GM12875 (cell line): ENCODE results near the gene MVB12B.
A peak's percentile ranks its signal among the peaks of the same experiment; 100 is the strongest.

Source experiments
- H3K4me3 ChIP-seq: one replicate; pipeline ENCODE4 v1.5.1; 2011; ENCODE audit warnings: low read depth, low read length, control low read depth
- CTCF ChIP-seq: IDR thresholded peaks from 2 replicates; pipeline ENCODE4 v1.5.1; 2011; ENCODE audit warnings: low read depth, mild to moderate bottlenecking, control low read depth, inconsistent platforms, low read length, moderate library complexity, borderline replicate concordance; ENCODE audit not compliant: insufficient read depth

Gene MVB12B

DNA sequence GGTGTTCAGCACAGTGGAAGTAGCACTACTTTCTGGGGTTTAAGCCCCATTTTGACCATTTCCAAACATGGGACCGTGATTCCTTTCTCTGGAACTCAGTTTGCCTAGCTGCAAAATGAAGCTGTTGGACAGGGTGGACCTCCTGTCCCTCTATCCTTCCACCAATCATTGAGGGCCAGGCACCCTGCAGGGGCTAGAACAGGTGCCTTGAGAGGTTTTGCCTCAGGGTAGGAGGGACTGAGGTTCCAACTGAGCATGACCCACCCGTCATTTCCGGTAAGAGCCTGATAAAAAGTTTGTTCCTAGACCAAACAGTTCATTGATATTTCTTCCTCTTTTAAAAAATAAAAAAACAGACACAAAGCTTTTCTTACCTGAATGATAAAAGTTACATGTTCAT, 116.5 kb downstream of the MVB12B start:
- TF ChIP-seq CTCF = no peak
- no peak overlapping the region for H3K4me3 ChIP-seq

DNA sequence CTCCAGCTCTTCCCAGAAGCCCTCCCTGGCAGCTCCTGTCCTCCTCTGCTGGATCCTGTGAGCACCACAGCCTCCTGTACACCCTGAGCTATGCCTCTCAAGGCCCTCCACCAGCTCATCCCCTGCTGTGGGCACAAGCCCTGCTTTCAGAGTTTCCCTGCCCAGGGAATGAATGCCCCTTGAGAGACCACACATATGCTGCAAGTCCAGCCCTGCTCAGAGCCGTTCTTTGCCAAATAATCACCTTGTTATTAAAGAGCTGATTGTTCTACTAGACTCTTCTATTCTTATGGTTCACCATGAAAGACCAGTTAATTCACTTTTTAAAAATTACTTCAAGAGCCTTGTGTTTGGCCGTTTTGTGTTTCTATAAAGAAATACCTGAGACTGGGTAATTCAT, 121.5 kb downstream of the MVB12B start:
- no peak overlapping the region for H3K4me3 ChIP-seq
- TF ChIP-seq CTCF = no peak

GRCh38 chr9:126448865-126449577, 122.4 kb downstream of the MVB12B start:
- 0 out of 2 replicates have a peak, but pooled peaks have one; percentile 5 for TF ChIP-seq CTCF
- H3K4me3 ChIP-seq = no peak overlapping the region

GRCh38 chr9:126449725-126450667, 123.4 kb downstream of the MVB12B start:
- TF ChIP-seq CTCF = no peak
- H3K4me3 ChIP-seq = no peak overlapping the region

DNA sequence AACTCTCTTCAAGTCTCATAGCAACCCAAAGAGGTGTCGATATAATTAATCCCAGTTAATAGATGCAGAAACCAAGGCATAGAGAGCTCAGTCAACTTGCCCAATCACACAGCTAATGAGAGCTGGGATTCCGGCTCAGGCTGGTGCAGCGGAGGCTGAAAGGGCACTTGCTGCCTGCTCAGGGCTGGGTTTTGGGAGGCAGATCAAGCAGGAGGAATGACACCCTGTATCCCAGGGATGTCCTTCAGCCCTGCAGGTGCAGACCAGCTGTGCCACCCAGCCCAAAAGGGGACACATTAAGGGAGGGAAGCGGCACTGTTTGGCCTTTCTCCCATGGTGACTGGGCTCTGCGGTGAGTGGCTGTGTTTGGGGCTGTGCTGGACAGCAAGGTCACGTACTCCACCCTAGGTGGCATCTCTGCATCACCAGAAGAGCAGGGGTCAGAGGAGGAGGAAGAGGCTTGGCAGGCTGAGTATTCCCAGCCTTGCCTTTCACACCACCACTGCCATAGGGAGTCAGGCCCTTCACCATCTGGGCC, 124.1 kb downstream of the MVB12B start:
- no peak for TF ChIP-seq CTCF
- no peak overlapping the region for H3K4me3 ChIP-seq

- TF ChIP-seq CTCF = no peak
- no peak overlapping the region for H3K4me3 ChIP-seq
These were observed 124.8 kb downstream of the MVB12B start for GRCh38 chr9:126451316-126451885.
